Esophagus (tissue), 2 donors: ENCODE results near the gene MYOF. TPM values are rescaled to one million over a fixed set of nuclear protein-coding genes. Genes with fewer than 3 reads are reported as not detected.

Experiments
- H3K27ac ChIP-seq, 2 donors: one replicate each; pipeline ENCODE4 v1.5.1; 2013; ENCODE audit warnings: low read depth in 2 of 2, mild to moderate bottlenecking in 2 of 2, inconsistent platforms in 1 of 2, low read length in 1 of 2, moderate library complexity in 1 of 2
- H3K27me3 ChIP-seq, 2 donors: one replicate each; pipeline ENCODE4 v1.6.1; 2013; ENCODE audit warnings: low read length in 2 of 2, control low read depth in 1 of 2, mild to moderate bottlenecking in 1 of 2; ENCODE audit not compliant: insufficient read depth in 2 of 2, control insufficient read depth in 1 of 2
- H3K36me3 ChIP-seq, 2 donors: one replicate each; pipeline ENCODE4 v1.6.1; 2013; ENCODE audit warnings: low read length in 1 of 2; ENCODE audit not compliant: control insufficient read depth in 2 of 2, insufficient read depth in 2 of 2
- H3K4me1 ChIP-seq, 2 donors: one replicate each; pipeline ENCODE4 v1.6.1; 2013; ENCODE audit warnings: low read length in 1 of 2; ENCODE audit not compliant: control insufficient read depth in 2 of 2, insufficient read depth in 2 of 2
- H3K4me3 ChIP-seq, 2 donors: one replicate each; pipeline ENCODE4 v1.5.1; 2013; ENCODE audit warnings: low read length in 2 of 2, mild to moderate bottlenecking in 2 of 2, low read depth in 1 of 2, moderate library complexity in 1 of 2
- H3K9me3 ChIP-seq, 2 donors: one replicate each; pipeline ENCODE4 v1.6.1; 2013; ENCODE audit warnings: mild to moderate bottlenecking in 2 of 2, low read depth in 1 of 2, low read length in 1 of 2, moderate library complexity in 1 of 2; ENCODE audit not compliant: control insufficient read depth in 2 of 2, insufficient read depth in 1 of 2
- WGBS, 2 donors: extraction: QIAGEN DNeasy Blood & Tissue Kit; methylation state at CpG; one replicate each; pipeline ENCODE4 v1.1.7; 2013; 5-methylcytosine and 5-hydroxymethylcytosine counted together
- polyA plus RNA-seq, 2 donors: library from polyadenylated mRNA; stranded (reverse); fragments of 200-250 nt; gene quantifications; one replicate each; pipeline ENCODE4 v1.2.3, GENCODE V29; 2013
- donor health status: healthy with polysubstance abuse.
- donor health status: Bipolar disorder and iron deficiency.

Gene MYOF
- polyA plus RNA-seq, 2 donors = 30.2 to 32.1 TPM

DNA sequence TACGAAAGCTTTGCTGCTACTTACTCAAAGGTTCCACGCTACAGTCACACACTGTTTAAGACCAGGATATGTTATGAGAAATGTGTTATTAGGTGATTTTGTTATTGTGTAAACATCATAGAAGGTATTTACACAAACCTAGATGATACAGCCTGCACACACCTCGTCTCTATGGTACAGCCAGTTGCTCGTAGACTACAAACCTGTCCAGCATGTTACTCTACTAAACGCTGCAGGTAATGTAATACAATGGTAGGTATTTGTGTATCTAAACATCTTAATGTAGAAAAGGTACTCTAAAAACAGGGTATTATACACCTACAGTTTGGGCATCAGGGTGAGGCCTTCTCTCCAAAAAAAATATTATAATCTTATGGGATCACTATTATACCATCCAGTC is 181.2 kb downstream of the MYOF start:
- Histone ChIP-seq H3K4me1 (no peaks in the 10 kb centered on the region), H3K27me3 (no peaks in the 10 kb centered on the region), H3K36me3 (peaks cover 2 to 3% of the 10 kb centered on the region in 2 donors), H3K9me3 (no peaks in the 10 kb centered on the region), H3K27ac (no peak overlapping the region), H3K4me3 (no peak overlapping the region)
- 83% methylated on average over 5 of the region's 5 CpGs for WGBS, 2 donors

DNA sequence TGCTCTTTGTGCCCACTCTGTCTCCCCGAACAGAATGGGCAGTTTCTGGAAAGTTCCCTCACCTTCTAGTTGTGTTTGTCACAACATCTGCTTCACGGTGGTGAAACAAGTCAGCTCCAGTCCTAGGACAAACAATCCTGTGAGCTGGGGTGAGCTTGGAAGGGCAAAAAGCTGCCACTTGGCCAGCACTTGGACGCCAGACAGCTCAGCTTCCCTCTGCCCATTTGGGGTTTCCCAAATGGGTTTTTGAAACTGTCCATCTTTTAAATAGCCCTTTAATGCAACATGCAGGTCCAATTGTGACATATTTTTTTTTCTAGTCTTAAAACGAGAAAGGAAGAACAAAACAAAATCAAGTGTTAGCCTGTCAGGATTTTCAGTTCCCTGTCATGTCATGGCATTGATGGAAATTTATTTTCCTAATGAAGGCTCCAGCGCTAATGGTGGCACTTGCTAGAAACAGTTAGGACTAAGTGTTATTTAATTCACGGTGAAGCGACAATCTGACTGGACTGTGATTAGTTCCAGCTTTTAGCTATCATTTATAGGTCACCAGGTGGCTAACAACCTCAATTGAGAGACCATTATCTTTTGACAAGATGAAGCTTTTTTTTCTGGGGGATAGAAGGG is 181.7 kb downstream of the MYOF start:
- WGBS, 2 donors = 70 to 73% methylated on average over 7 of the region's 7 CpGs
- H3K4me3 ChIP-seq = no peak overlapping the region
- no peak overlapping the region for H3K27ac ChIP-seq

DNA sequence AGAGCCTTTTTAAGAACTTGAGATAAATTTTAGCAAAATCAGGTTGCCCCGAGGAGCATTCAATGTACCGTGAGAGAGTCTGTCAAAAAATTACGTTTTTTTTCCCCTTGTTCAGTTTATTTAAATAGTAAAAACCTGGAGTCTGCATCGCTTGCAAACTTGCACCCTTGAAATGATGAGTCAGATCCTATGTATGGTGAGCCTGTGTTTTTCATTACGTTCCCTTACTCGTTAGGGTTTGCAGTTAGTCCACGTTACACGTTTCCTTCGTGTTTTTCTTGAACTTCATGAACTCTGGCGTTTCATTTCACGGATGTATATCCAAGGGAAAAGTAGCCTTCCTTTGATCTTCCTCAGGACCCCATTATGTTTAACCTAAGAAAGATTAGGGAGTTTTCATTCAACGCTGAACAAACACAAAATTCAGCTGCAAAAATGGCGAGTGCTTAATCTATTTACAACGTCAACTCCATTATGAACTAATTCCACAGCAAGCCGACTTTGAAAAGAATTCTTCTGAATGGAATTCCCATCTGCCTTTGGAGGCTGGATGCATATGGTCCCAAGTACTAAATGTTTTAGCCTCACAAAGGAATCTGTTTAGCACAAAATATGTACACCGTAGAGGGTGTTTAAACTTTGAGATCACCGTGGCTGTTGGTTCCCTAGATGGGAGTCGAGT is 182.4 kb downstream of the MYOF start:
- no peaks in the 10 kb centered on the region for H3K36me3 ChIP-seq
- WGBS, 2 donors = 58 to 61% methylated on average over 18 of the region's 18 CpGs
- no peaks in the 10 kb centered on the region for H3K27me3 ChIP-seq
- no peaks in the 10 kb centered on the region for H3K9me3 ChIP-seq
- no peak overlapping the region for H3K27ac ChIP-seq
- no peak overlapping the region for H3K4me3 ChIP-seq
- H3K4me1 ChIP-seq = no peaks in the 10 kb centered on the region

More for the DNA sequence above, 181.7 kb downstream of the MYOF start:
- H3K36me3 ChIP-seq = peaks cover 2 to 3% of the 10 kb centered on the region in 2 donors
- H3K9me3 ChIP-seq = no peaks in the 10 kb centered on the region
- no peaks in the 10 kb centered on the region for H3K27me3 ChIP-seq
- no peaks in the 10 kb centered on the region for H3K4me1 ChIP-seq

DNA sequence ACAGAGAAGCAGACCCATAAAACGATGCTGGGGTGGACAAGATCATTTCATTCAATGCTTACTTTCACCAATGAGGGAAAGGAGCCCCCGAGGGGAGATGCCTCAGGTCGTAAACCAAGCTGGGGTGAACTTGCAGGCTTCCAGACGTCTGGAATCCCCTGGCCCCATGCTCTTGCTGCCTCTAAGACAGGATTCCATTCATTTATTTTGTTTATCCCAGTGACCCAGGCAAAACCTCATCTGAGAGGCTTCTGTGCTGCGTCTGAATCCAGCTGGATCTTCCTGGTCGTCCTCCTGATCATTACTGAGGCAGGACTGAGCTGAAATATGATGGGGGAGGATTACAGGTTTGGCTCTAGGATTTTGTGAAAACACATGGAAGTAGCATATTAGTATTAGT is 182.9 kb downstream of the MYOF start:
- no peak overlapping the region for H3K27ac ChIP-seq
- H3K27me3 ChIP-seq = no peaks in the 10 kb centered on the region
- H3K9me3 ChIP-seq = no peaks in the 10 kb centered on the region
- H3K4me3 ChIP-seq = no peak overlapping the region
- WGBS, 2 donors = 64 to 70% methylated on average over 6 of the region's 6 CpGs
- H3K36me3 ChIP-seq = no peaks in the 10 kb centered on the region
- H3K4me1 ChIP-seq = no peaks in the 10 kb centered on the region

DNA sequence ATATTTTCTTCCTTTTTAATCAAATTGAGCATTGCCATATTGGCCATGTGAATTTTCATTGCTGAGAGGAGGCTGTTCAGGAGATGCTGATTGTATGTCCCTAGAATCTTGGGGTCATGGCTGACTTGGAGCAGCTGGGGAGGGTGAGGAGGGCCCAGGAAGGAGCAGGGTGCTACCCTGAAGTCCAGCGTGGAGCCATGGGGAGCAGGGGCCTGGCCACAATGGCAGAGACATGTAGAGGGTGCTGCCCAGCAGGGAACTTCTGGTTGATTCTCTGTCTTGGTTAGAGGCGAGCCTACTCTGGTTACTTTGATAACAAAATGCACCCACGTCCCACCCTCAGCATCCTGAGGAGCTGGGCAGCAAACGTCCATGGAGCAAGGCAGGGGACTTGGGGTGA is 186.0 kb downstream of the MYOF start:
- no peaks in the 10 kb centered on the region for H3K9me3 ChIP-seq
- no peaks in the 10 kb centered on the region for H3K36me3 ChIP-seq
- H3K4me3 ChIP-seq = no peak overlapping the region
- WGBS, 2 donors = 77 to 85% methylated on average over 4 of the region's 4 CpGs
- H3K27ac ChIP-seq = no peak overlapping the region
- H3K27me3 ChIP-seq = no peaks in the 10 kb centered on the region
- H3K4me1 ChIP-seq = no peaks in the 10 kb centered on the region

DNA sequence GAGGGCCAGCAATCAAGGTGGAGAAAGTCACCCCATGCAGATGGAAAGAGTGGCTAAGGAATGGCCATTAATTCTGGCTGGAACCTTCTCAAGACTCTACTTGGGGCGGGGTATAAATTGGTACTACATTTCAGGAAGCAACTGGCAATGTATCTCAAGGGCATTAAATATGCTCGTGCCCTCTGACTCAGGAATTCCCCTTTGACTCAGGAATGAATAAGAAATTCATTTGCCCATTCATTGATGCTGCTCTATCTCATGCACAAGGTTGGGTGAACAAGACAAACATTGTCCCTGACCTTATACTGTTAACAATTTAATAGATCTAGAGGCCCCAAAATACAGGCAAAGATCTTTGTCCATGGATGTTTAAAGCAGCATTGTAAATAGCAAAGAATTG is 188.1 kb downstream of the MYOF start:
- Histone ChIP-seq H3K36me3 (no peaks in the 10 kb centered on the region), H3K27me3 (no peaks in the 10 kb centered on the region), H3K4me3 (no peak overlapping the region), H3K27ac (no peak overlapping the region), H3K9me3 (no peaks in the 10 kb centered on the region), H3K4me1 (no peaks in the 10 kb centered on the region)
- WGBS, 2 donors = 43 to 58% methylated on average over 2 of the region's 2 CpGs

DNA sequence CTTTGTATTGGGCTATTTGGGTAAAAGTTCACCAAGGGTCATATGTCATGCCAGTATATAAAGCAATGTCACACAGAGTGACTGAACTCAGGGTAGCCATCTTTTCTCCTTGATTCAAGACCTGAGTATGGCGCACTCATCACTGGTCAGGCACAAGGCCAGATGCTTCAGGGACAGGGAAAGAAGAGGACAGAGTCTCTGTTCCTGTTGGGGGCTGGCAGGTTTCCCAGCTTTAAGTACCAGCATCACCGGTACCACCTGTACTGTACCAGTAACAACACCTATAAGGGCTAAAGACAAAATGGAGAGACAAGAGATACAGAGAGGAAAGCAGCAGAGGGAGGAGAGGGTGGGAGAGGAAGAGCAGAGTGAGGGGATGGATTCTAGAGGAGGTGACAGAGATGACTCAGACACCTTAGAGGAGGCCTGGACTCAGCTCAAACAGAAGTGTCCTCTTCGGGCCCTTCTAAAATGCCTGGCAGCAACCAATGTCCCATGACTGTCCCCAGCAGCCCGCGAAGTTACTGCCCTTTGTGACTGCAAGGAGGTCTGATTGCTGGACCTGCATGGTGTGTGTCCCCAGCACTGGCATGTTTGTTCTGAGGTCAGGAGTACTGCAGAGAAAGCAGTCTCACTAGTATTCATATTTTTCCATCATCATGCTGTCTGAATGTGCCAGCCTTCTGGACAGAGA is 191.3 kb downstream of the MYOF start:
- H3K4me3 ChIP-seq = no peak overlapping the region
- 46 to 77% methylated on average over 5 of the region's 5 CpGs for WGBS, 2 donors
- H3K27me3 ChIP-seq = no peaks in the 10 kb centered on the region
- H3K4me1 ChIP-seq = no peaks in the 10 kb centered on the region
- H3K36me3 ChIP-seq = no peaks in the 10 kb centered on the region
- H3K9me3 ChIP-seq = no peaks in the 10 kb centered on the region
- H3K27ac ChIP-seq = no peak overlapping the region

DNA sequence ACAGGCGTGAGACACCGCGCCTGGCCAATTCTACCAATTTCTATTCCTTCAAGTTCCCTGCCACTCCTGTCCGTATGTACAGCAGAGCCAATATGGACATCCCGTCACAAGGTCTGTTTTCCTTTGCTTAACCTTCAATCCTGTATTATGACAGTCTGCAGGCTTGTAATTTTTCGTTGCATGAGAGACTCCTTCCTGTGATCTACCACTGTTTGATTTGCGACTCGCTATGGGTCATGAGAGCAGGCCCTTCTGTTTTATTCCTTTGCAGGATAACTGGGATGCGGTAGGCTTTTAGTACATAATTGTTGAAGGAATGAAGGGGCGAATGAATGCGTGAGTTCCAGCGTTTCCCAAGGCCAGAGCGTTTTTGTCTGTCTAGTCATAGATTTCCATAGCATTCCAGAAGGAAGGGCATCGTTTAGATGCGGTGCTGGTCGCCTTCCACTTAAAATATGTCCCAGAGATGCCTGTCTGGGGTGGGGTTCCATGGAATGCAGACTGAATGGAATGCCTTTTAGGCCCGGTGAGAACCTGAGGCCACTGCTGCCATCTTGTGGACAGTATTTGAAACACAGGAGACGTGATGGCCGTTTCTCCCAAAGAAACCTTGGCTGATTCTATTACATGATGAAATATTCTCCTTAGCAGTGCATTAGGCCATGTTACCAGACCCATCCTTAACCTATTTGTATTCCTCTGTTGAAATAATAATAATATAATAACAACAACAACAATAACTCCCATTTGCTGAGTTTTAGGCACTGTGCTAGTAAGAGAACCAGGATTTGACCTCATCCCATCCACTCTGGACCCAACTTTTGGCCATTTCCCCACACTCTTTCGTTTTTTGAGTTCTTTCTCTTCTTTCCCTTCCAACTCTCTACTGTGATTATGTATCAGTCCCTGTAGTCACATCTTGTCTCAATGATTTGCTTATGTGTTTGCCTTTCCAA is 193.2 kb downstream of the MYOF start:
- no peaks in the 10 kb centered on the region for H3K27me3 ChIP-seq
- 52% methylated on average over 20 of the region's 20 CpGs for WGBS, 2 donors
- H3K4me1 ChIP-seq = no peaks in the 10 kb centered on the region
- no peak overlapping the region for H3K27ac ChIP-seq
- no peak overlapping the region for H3K4me3 ChIP-seq
- H3K36me3 ChIP-seq = no peaks in the 10 kb centered on the region
- H3K9me3 ChIP-seq = no peaks in the 10 kb centered on the region

DNA sequence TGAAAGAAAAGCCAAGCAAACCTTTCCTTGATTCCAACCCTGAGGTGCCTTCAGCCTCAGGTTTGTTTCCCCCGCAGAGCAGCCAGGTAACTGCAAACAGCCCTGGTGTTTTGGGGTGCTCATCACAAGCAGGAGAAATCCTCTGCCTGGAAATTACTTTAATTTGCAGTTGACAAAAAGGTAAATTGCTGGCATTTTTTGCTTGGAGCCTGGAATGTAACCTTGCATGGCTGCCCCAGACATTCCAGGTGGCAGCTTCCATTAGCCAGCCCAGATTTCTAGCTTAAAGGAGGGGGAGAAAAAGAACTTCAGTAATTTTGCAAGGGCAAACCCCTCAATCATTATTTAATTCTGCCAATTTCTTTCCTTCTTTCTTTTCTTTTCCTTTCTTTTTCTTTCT is 194.4 kb downstream of the MYOF start:
- Histone ChIP-seq H3K4me1 (no peaks in the 10 kb centered on the region), H3K9me3 (no peaks in the 10 kb centered on the region), H3K27ac (no peak overlapping the region), H3K27me3 (no peaks in the 10 kb centered on the region), H3K36me3 (no peaks in the 10 kb centered on the region), H3K4me3 (no peak overlapping the region)
- WGBS, 2 donors = 94 to 99% methylated on average over 1 of the region's 1 CpG
